ENCODE results near the gene MDN1.

GRCh38 chr6:89736893-89737292 is 82.7 kb downstream of the MDN1 start:
- TF ChIP-seq POLR2A (IDR thresholded peaks at IDR 0.05; ENCODE audit: low read depth, low read length) (no peak), USF2 (IDR thresholded peaks at IDR 0.05; ENCODE audit: low read depth, low read length) (no peak), CTCF (conservative IDR thresholded peaks at IDR 0.05; ENCODE audit: low read depth, low read length) (no peak), MAFK (IDR thresholded peaks at IDR 0.05; ENCODE audit: low read depth, low read length) (no peak), RAD21 (IDR thresholded peaks at IDR 0.05; ENCODE audit: low read length) (no peak), RFX5 (IDR thresholded peaks at IDR 0.05; ENCODE audit: low read depth, low read length) (no peak), SMC3 (IDR thresholded peaks at IDR 0.05; ENCODE audit: low read depth, low read length) (no peak), CEBPB (IDR thresholded peaks at IDR 0.05; ENCODE audit: low read depth, low read length) (no peak), RCOR1 (IDR thresholded peaks at IDR 0.05; ENCODE audit: insufficient replicate concordance, low read length) (no peak)
- TF ChIP-seq, protein P1, sequence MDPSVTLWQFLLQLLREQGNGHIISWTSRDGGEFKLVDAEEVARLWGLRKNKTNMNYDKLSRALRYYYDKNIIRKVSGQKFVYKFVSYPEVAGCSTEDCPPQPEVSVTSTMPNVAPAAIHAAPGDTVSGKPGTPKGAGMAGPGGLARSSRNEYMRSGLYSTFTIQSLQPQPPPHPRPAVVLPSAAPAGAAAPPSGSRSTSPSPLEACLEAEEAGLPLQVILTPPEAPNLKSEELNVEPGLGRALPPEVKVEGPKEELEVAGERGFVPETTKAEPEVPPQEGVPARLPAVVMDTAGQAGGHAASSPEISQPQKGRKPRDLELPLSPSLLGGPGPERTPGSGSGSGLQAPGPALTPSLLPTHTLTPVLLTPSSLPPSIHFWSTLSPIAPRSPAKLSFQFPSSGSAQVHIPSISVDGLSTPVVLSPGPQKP (IDR thresholded peaks at IDR 0.05; ENCODE audit: borderline replicate concordance, low read depth, low read length) = no peak
